SK-N-SH (cell line): ENCODE data around the gene FRRS1L. TPM values are rescaled to one million over a fixed set of nuclear protein-coding genes. Genes with fewer than 3 reads are reported as not detected.

ENCODE experiments used
- CTCF ChIA-PET: fragments of 300-600, 350-600 bp; formaldehyde crosslinking; extraction: SDS; loops from one replicate; lab custom pipeline; 2021; lab: Yijun Ruan, JAX
- POLR2A ChIA-PET: fragments of 350-600 bp; sonication (Branson Sonifier 250); formaldehyde crosslinking; extraction: SDS; loops from one replicate; lab custom pipeline; 2020; ENCODE audit warnings: antibody characterized with exemption, inconsistent platforms; lab: Yijun Ruan, JAX
- DNase-seq: peaks from one replicate; pipeline ENCODE4 v3.0.0; 2012
- H2AFZ ChIP-seq: fragments of 200-600 bp; sonication (generic); 2 replicates; pipeline ENCODE4 v1.8.1; 2016; ENCODE audit warnings: antibody characterized with exemption, mild to moderate bottlenecking, low read depth
- H3F3A ChIP-seq: fragments of 200-600 bp; sonication (generic); replicated peaks from 2 replicates; pipeline ENCODE3; 2016; ENCODE audit warnings: antibody characterized with exemption, mild to moderate bottlenecking; ENCODE audit not compliant: insufficient read depth
- H3K27ac ChIP-seq, 2 experiments: fragments of 200-500 bp in 1 of 2; fragments of 200-600 bp in 1 of 2; sonication (Bioruptor generic) in 1 of 2; sonication (generic), shearing (Covaris generic) in 1 of 2; 2 replicates each; pipeline versions ENCODE4 v1.5.1 to v1.6.1; 2014 to 2016; ENCODE audit warnings: low read depth in 2 of 2, inconsistent platforms in 1 of 2, low read length in 1 of 2, mild to moderate bottlenecking in 1 of 2, mixed read lengths in 1 of 2
- H3K27me3 ChIP-seq: fragments of 200-600 bp; sonication (generic), shearing (Covaris generic); 2 replicates; pipeline ENCODE4 v1.6.1; 2016; ENCODE audit warnings: mixed run types; ENCODE audit not compliant: insufficient read depth
- H3K36me3 ChIP-seq, 2 experiments: fragments of 200-500 bp in 1 of 2; fragments of 200-600 bp in 1 of 2; sonication (Bioruptor generic) in 1 of 2; sonication (generic) in 1 of 2; replicated peaks in 1 of 2; 2 replicates each; pipeline versions ENCODE3 to v1.5.1; 2014 to 2016; ENCODE audit warnings: low read length in 1 of 2, mild to moderate bottlenecking in 1 of 2; ENCODE audit not compliant: insufficient read depth in 2 of 2, control insufficient read depth in 1 of 2
- H3K4me1 ChIP-seq, 2 experiments: fragments of 200-500 bp in 1 of 2; fragments of 200-600 bp in 1 of 2; sonication (Bioruptor generic) in 1 of 2; sonication (generic), shearing (Covaris generic) in 1 of 2; 2 replicates each; pipeline versions ENCODE4 v1.5.1 to v1.6.1; 2014 to 2016; ENCODE audit warnings: low read depth in 1 of 2, low read length in 1 of 2, mixed run types in 1 of 2; ENCODE audit not compliant: insufficient read depth in 2 of 2, control insufficient read depth in 1 of 2
- H3K4me2 ChIP-seq: fragments of 200-600 bp; sonication (generic), shearing (Covaris generic); 2 replicates; pipeline ENCODE4 v1.6.1; 2017; ENCODE audit warnings: mixed run types
- H3K4me3 ChIP-seq, 2 experiments: fragments of 200-500 bp in 1 of 2; fragments of 200-600 bp in 1 of 2; sonication (Bioruptor generic) in 1 of 2; sonication (generic), shearing (Covaris generic) in 1 of 2; 2 replicates each; pipeline versions ENCODE4 v1.5.1 to v1.8.1; 2014 to 2016; ENCODE audit warnings: low read depth in 2 of 2, inconsistent platforms in 1 of 2, low read length in 1 of 2, mild to moderate bottlenecking in 1 of 2, mixed read lengths in 1 of 2, moderate library complexity in 1 of 2
- H3K79me2 ChIP-seq: fragments of 200-600 bp; sonication (generic); 2 replicates; pipeline ENCODE4 v1.8.1; 2017; ENCODE audit warnings: mild to moderate bottlenecking; ENCODE audit not compliant: insufficient read depth
- H3K9ac ChIP-seq: fragments of 200-600 bp; sonication (generic); 2 replicates; pipeline ENCODE4 v1.6.1; 2017; ENCODE audit warnings: mixed run types
- H3K9me2 ChIP-seq: fragments of 200-600 bp; sonication (generic); 2 replicates; pipeline ENCODE4 v1.6.1; 2017; ENCODE audit warnings: mixed run types
- H3K9me3 ChIP-seq: fragments of 200-600 bp; sonication (generic); 2 replicates; pipeline ENCODE4 v1.6.1; 2017; ENCODE audit warnings: mixed run types, mild to moderate bottlenecking, moderate library complexity
- H4K20me1 ChIP-seq: fragments of 200-600 bp; sonication (generic); 2 replicates; pipeline ENCODE4 v1.6.1; 2017; ENCODE audit warnings: mild to moderate bottlenecking, mixed run types; ENCODE audit not compliant: insufficient read depth
- CHD2 ChIP-seq: fragments of 150-350 bp; IDR thresholded peaks from 2 replicates; pipeline ENCODE4 v1.6.1; 2018; ENCODE audit warnings: low read length; ENCODE audit not compliant: partially characterized antibody
- CTCF ChIP-seq: fragments of 200-600 bp; sonication (generic); IDR thresholded peaks from 2 replicates; pipeline ENCODE4 v1.6.1; 2017; ENCODE audit warnings: antibody characterized with exemption, mild to moderate bottlenecking, moderate library complexity
- EZH2phosphoT487 ChIP-seq: fragments of 200-600 bp; sonication (generic); IDR thresholded peaks from 2 replicates; pipeline ENCODE4 v1.6.1; 2017; ENCODE audit warnings: low read depth, mixed run types, mild to moderate bottlenecking, antibody characterized with exemption, moderate library complexity, borderline replicate concordance
- FOSL2 ChIP-seq: IDR thresholded peaks from 2 replicates; pipeline ENCODE4 v1.4.0; 2012; ENCODE audit warnings: low read depth, mild to moderate bottlenecking, moderate library complexity, borderline replicate concordance
- FOXJ3 ChIP-seq: sonication (generic); formaldehyde crosslinking; IDR thresholded peaks from 2 replicates; pipeline ENCODE4 v1.5.1; 2020; ENCODE audit warnings: mild to moderate bottlenecking, missing genetic modification reagents
- GABPA ChIP-seq: IDR thresholded peaks from 2 replicates; pipeline ENCODE4 v1.4.0; 2012; ENCODE audit warnings: low read depth, mild to moderate bottlenecking
- IRF3 ChIP-seq: fragments of 150-350 bp; IDR thresholded peaks from 2 replicates; pipeline ENCODE4 v1.6.1; 2016; ENCODE audit warnings: mild to moderate bottlenecking, low read depth, low read length
- MEF2A ChIP-seq: IDR thresholded peaks from 2 replicates; pipeline ENCODE4 v1.4.0; 2012; ENCODE audit warnings: low read depth, borderline replicate concordance
- MXI1 ChIP-seq: IDR thresholded peaks from 2 replicates; pipeline ENCODE4 v1.6.1; 2012; ENCODE audit warnings: mild to moderate bottlenecking, low read depth, low read length, improper control_type of control experiment
- RAD21 ChIP-seq: IDR thresholded peaks from 2 replicates; pipeline ENCODE4 v1.6.1; 2012; ENCODE audit warnings: mild to moderate bottlenecking, low read length
- REST ChIP-seq: IDR thresholded peaks from 2 replicates; pipeline ENCODE4 v1.6.1; 2012; ENCODE audit warnings: mild to moderate bottlenecking, low read depth, low read length, moderate library complexity
- TCF12 ChIP-seq: IDR thresholded peaks from 2 replicates; pipeline ENCODE4 v1.4.0; 2012
- ZBTB33 ChIP-seq: IDR thresholded peaks from 2 replicates; pipeline ENCODE4 v1.4.0; 2012; ENCODE audit warnings: low read depth, borderline replicate concordance
- WGBS: methylation state at CpG from one replicate; pipeline ENCODE4 v1.1.6; 2017; ENCODE audit warnings: low lambda C conversion rate; 5-methylcytosine and 5-hydroxymethylcytosine counted together
- polyA plus RNA-seq, 3 experiments: library from polyadenylated mRNA; depleted of rRNA; stranded (reverse); fragments of >200 nt; gene quantifications; 2 replicates each; pipeline ENCODE4 v1.2.3, GENCODE V29; 2012

FRRS1L gene
- polyA plus RNA-seq, 1 of the 3 experiments (the other 2 are of a cell fraction) = 3.7 TPM

GRCh38 chr9:109213285-109214121 lies 46.5 kb upstream of the FRRS1L start:
- Histone ChIP-seq H3K79me2 (no peaks in the 10 kb centered on the region), H3F3A (no peaks in the 10 kb centered on the region), H3K4me2 (no peak overlapping the region), H4K20me1 (no peaks in the 10 kb centered on the region), H3K9me2 (no peaks in the 10 kb centered on the region), H3K27me3 (no peaks in the 10 kb centered on the region; the same call in 1 of the 2 replicates), H3K27ac (no peak overlapping the region), H3K9me3 (no peaks in the 10 kb centered on the region), H2AFZ (no peak overlapping the region), H3K4me3 (no peak overlapping the region), H3K4me1 (no peaks in the 10 kb centered on the region), H3K36me3 (no peaks in the 10 kb centered on the region), H3K9ac (no peak overlapping the region)
- ChIA-PET CTCF (no interaction called here), POLR2A (no interaction called here)
- no peak for TF ChIP-seq CTCF
- no peak for TF ChIP-seq TCF12
- no peak for TF ChIP-seq MXI1
- 58% methylated on average over 11 of the region's 11 CpGs for WGBS
- DNase-seq = no peak

GRCh38 chr9:109212768-109213167 lies 45.7 kb upstream of the FRRS1L start:
- H3K9me2 ChIP-seq = no peaks in the 10 kb centered on the region
- H3K27ac ChIP-seq = no peak overlapping the region
- H3K36me3 ChIP-seq = no peaks in the 10 kb centered on the region
- H3K9me3 ChIP-seq = no peaks in the 10 kb centered on the region
- CTCF ChIA-PET = no interaction called here
- H2AFZ ChIP-seq = no peak overlapping the region
- H3F3A ChIP-seq = no peaks in the 10 kb centered on the region
- no peak for DNase-seq
- H3K27me3 ChIP-seq = no peaks in the 10 kb centered on the region; the same call in 1 of the 2 replicates
- H4K20me1 ChIP-seq = no peaks in the 10 kb centered on the region
- WGBS = 33% methylated on average over 4 of the region's 4 CpGs
- H3K4me2 ChIP-seq = no peak overlapping the region
- POLR2A ChIA-PET = interaction anchor here (0.6 kb wide), 1 partner anchor 14 kb away, joined by 3 read pairs; no protein-coding TSS in a partner anchor
- TF ChIP-seq TCF12 = no peak
- TF ChIP-seq FOXJ3 (CRISPR knock-in tag) = no peak
- no peak for TF ChIP-seq EZH2phosphoT487
- TF ChIP-seq MEF2A = no peak
- no peak for TF ChIP-seq FOSL2
- TF ChIP-seq GABPA = no peak
- TF ChIP-seq ZBTB33 = no peak
- no peak for TF ChIP-seq REST
- no peak for TF ChIP-seq RAD21
- TF ChIP-seq CHD2 = no peak
- TF ChIP-seq IRF3 = no peak
- no peaks in the 10 kb centered on the region for H3K79me2 ChIP-seq
- no peak overlapping the region for H3K9ac ChIP-seq
- H3K4me3 ChIP-seq = no peak overlapping the region
- H3K4me1 ChIP-seq = no peaks in the 10 kb centered on the region
